Esophagus squamous epithelium (tissue), 4 donors: ENCODE measurements around the gene RBBP8NL.
A peak's percentile ranks its signal among the peaks of the same experiment; 100 is the strongest.

Experiments used
- CTCF ChIP-seq, 6 experiments: fragments of 450-650 bp in 4 of 6; fragments of 200-600 bp in 2 of 6; sonication (generic) in 2 of 6; IDR thresholded peaks; one replicate each; pipeline ENCODE4 v1.5.1; 2016 to 2019; ENCODE audit warnings: antibody characterized with exemption in 6 of 6, mild to moderate bottlenecking in 4 of 6, moderate library complexity in 4 of 6
- POLR2A ChIP-seq, 4 donors: fragments of 450-650 bp; IDR thresholded peaks; one replicate each; pipeline ENCODE4 v1.6.1; 2017; ENCODE audit warnings: antibody characterized with exemption in 4 of 4, mild to moderate bottlenecking in 4 of 4, moderate library complexity in 3 of 4

- TF ChIP-seq POLR2A (IDR thresholded peaks at IDR 0.05) (no peak), CTCF (IDR thresholded peaks at IDR 0.05) (peak in 3 of 6 experiments; percentile 21 to 42 (median 28))
These were observed 58.1 kb downstream of the RBBP8NL start for GRCh38 chr20:62368976-62369814.
